Mammary epithelial cell (primary cell): ENCODE results near the gene DYNC2I2.

Source experiments
- CTCF ChIP-seq, 2 donors: IDR thresholded peaks in 1 of 2; conservative IDR thresholded peaks in 1 of 2; 2 replicates each; pipeline ENCODE4 v1.5.1; 2011 to 2012; ENCODE audit warnings: inconsistent platforms in 2 of 2, low read length in 2 of 2, mild to moderate bottlenecking in 2 of 2, control low read depth in 1 of 2, low read depth in 1 of 2; ENCODE audit not compliant: insufficient read depth in 1 of 2; ENCODE audit errors: extremely low read depth in 1 of 2
- EZH2 ChIP-seq: IDR thresholded peaks from 2 replicates; pipeline ENCODE4 v1.6.1; 2012; ENCODE audit warnings: low read length, inconsistent platforms, borderline replicate concordance

- TF ChIP-seq CTCF (conservative IDR thresholded peaks at IDR 0.05 in 1 of 2, IDR thresholded peaks at IDR 0.05 in 1 of 2; ENCODE audit: extremely low read depth in 1 of 2, insufficient read depth in 1 of 2, low read depth in 1 of 2, low read length in 2 of 2) (no peak), EZH2 (no peak)
Observed at GRCh38 chr9:128628471-128629048, 28.1 kb downstream of the DYNC2I2 start.
